Mesenteric fat pad (tissue), 1 donor: Measurements from ENCODE around the gene SORCS2. TPM values are rescaled to one million over a fixed set of nuclear protein-coding genes. Genes with fewer than 3 reads are reported as not detected.
"Not testable (repeated sequence)": the region's sequence is repeated elsewhere in the genome, so short reads cannot be mapped to it uniquely, and the experiment has no call there.

Experiments used
- DNase-seq: peaks from one replicate; pipeline ENCODE4 v3.0.0-alpha.2; 2020; ENCODE audit warnings: low spot score
- total RNA-seq: library from RNA; stranded (reverse); fragmentation: NEBNext Ultra II Directional; extraction: Animal tissue kit (Norgen Biotek cat#: 25700); gene quantifications from one replicate; pipeline ENCODE4 v1.2.1, GENCODE V29; 2021
- donor health status: DM: yes; HTN: yes; CAD: no.

Gene SORCS2
- total RNA-seq, 1 donor from 2014 or later = 1.9 TPM

DNA sequence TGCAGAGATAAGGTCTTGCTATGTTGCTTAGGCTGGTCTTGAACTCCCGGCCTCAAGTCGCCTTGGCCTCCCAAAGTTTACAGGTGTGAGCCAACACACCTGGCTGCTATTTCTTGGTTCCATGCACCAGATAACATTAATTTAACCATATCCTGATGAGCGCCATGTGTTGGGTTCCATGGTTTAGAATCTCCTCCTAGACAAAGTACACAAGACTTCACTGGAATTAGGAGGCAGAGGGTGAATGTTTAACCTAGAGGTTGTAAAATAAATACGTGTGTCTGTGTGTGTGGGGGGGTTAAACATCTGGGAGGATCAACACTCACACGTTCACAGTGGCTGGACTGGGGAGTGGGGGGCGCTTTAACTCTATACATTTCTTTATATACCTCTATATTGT is 32.4 kb upstream of the SORCS2 start:
- DNase-seq = peak; percentile 33

DNA sequence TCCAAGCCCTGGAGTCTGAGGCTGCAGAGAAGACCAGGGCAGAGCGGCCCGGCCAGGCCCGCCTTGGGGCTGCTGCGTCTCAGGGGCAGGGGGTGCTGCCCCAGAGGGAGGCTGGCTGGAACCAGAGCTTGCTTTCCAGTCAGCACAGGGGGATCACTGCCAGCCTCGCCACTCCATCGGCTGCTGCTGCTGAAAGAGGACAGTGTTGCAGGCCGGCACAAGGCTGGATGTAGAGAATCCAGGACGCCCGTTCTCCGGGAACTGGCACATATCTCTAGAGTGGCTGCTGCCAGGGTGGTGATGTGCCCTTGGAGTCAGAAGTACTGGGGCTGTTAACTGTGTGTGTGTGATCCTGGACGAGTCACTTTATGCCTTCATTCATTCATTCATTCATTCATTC is 31.9 kb upstream of the SORCS2 start:
- peak; percentile 82 for DNase-seq

- peak; percentile 75 for DNase-seq
Measured at GRCh38 chr4:7160951-7161440, 31.3 kb upstream of the SORCS2 start.

DNA sequence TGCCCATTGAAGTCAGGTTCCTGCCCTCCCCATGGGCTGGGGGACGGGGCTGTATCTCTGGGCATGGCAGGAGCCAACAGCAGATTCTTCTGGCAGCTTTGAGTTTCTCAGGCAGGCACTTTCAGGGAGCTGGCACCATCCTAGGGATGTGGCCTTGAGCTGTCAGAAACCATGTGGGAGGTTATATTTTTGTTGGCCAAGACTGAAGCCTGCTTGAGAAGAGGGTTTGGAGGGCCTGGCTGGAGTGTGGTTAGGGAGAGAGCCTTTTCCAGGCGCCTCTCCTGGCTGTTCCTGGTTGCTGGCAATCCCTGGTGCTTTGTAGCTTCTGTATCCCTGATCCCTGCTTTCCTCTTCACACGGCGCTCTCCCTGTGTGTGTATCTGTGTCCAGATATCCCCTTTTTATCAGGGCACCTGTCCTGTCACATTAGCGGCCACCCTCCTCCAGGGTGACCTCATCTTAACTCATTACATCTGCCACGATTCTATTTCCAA is 30.6 kb upstream of the SORCS2 start:
- DNase-seq = peak; percentile 81

DNA sequence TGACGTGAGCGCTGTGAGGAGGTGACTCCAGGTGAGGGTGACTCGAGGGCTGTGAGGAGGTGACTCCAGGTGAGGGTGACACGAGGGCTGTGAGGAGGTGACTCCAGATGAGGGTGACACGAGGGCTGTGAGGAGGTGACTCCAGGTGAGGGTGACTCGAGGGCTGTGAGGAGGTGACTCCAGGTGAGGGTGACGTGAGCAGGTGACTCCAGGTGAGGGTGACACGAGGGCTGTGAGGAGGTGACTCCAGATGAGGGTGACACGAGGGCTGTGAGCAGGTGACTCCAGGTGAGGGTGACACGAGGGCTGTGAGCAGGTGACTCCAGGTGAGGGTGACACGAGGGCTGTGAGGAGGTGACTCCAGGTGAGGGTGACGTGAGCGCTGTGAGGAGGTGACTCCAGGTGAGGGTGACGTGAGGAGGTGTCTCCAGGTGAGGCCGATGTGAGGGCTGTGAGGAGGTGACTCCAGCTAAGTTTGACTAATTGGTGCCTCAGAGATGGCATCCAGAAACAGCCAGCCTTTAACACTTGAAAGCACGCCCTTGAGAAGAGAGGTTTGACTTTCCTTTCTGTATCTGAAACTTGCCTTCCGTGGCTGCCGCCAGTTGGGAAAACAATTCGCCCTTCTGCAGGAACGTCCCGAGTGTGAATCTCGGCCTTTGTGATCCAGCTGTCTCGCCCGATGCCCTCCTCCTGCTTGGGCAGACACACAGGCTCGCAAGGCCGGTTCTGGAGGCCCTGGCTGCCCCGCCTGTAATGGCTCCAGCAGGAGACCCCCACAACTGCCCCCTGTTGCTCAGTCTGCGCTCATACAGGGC is 27.1 kb upstream of the SORCS2 start:
- not testable (repeated sequence) for DNase-seq

DNA sequence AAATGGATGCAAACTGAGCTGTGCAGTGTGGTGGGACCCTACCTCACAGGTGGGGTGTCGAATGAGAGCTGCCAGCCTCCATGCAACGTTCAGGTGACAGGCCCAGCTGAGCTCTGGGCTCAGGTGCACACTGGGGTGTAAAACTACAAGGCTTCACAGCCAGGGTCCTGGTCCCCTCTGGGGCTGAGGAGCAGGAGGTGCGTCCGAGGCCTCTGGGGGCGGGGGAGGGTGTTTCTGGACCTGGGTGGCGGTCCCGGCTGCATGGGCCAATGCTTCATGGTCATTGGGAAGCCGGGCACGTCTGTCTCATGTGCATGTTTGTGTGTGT is 26.5 kb upstream of the SORCS2 start:
- peak; percentile 87 for DNase-seq

DNA sequence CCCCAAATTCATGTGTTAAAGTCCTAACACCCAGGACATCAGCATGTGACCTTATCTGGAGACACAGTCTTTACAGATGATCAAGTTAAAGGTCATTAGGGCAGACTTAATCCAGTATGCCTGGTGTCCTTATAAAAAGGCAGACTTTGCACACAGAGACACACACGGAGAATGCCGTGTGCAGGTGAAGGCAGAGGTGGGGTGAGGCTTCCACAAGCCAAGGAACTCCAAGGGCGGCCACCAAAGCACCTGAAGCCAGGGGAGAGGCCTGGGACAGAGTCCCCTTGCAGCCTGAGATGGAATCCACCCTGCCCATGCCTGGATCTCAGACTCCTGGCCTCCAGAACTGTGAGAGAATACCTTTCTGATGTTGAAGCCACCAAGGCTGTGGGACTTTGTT is 26.1 kb upstream of the SORCS2 start:
- DNase-seq = peak; percentile 8

DNA sequence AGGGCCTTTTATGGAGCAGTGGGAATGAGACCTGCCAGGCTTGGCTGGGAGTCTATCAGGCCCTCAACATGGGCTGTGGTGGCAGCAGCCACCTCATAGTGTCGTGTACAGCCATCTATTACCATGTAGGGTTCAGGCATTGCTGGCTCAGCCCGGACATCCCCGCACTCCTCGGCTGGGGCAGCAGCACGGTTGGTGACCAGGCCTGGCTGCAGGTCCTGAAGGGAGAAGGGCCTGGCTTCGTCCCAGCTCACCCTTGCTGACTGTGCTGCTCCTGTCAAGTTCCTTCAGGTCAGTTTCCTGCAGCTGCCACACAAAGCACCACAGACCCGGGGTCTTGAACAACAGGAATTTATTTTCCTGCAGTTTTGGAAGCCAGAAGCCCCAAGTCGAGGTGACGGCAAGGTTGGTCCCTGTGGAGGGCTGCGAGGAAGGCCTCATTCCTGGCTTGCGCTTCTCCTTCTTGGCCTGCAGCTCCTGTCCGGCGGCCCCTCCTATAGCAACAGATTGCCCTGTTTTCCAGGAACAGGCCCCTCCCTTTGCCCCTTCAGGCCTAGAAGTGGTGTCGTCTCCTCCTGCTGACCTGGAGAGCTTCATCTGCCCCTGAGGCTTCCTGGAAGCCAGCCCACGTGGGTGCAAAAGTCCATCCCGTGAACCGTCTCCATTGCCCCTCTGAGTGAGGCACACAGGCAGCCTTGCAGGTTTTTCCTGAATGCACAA is 25.2 kb upstream of the SORCS2 start:
- peak; percentile 65 for DNase-seq

- DNase-seq = no peak
Measured at GRCh38 chr4:7167706-7168105, 24.6 kb upstream of the SORCS2 start.

DNA sequence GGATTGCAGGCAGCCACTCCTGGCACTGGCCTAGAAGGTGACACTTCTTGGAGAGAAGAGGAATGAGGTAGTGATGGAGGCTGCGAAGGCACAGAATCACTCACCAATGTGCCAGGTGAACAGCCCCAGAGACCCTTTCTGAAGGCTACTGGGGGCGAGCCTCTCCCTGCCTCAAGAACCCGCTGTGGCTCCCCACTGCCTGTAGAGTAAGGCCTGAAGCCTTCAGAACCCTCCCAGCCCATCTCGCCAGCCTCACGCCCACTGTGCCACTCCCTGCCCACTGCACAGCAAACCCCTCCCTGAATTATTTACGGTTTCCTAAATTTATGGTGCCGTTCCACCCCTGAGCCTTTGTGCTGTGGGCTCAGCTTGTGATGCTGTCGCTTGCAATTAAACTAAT is 24.2 kb upstream of the SORCS2 start:
- peak; percentile 47 for DNase-seq

GRCh38 chr4:7169134-7169533 is 23.2 kb upstream of the SORCS2 start:
- DNase-seq = peak; percentile 57

DNA sequence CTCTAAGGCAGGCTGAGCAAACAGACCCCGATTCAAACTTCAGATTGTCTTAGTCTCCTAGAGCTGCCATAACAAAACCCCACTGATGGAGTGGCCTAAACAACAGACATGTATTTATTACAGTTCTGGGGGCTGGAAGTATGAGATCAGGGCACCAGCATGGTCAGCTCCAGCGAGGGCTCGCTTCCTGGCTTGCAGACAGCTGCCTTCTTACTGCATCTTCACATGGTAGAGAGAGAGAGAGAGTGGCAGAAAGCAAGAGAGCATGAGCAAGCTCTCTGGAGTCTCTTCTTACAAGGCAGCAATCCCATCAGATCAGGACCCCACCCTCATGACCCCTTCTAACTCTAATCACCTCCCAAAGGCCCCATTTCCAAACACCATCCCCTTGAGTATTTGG is 22.3 kb upstream of the SORCS2 start:
- peak; percentile 3 for DNase-seq

DNA sequence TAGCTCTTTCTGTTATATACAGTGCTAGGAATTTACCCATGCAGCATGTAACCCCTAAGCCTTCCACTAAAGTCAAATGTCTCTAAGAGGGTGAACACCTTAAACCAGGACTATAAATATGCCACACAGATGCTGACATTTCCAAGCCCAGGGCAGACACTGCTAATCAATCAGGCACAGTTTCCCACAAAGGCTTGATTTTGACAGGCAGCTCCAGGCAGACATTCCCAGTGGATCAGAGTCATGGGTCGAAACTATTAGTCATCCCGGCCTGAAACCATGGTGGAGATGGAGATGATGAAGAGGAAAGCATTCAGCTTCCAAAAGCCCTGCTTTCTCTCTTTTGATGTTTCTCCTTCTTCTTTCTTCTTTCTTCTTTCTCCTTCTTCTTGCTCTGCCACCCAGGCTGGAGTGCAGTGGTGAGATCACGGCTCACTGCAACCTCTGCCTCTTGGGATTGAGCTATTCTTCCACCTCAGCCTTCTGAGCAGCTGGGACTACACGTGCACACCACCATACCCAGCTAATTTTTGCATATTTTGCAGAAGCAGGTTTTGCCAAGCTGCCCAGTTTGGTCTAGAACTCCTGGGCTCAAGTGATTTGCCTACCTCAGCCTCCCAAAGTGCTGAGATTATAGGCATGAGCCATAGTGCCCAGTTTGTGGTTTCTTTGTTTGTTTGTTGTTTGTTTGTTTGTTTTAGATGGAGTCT is 21.0 kb upstream of the SORCS2 start:
- DNase-seq = peak; percentile 9

DNA sequence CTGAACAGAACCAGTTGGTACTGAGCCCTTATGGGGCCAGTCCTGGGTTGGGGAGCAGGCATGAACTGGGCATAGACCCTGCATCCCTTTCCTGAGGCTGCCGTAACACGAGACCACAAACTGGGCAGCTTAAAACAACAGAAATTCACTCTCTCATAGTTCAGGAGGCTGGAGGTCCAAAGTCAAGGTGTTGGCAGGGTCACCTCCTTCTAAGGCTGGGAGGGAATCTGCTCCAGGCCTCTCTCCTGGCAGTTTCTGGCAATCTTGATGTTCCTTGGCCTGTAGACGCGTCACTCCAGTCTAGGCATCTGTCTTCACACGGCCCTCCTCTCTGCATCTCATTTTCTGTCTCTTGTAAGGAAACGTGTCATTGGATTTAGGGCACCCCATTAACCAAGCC is 19.8 kb upstream of the SORCS2 start:
- DNase-seq = peak; percentile 62

- no peak for DNase-seq
Measured at GRCh38 chr4:7172946-7173345, 19.4 kb upstream of the SORCS2 start.

GRCh38 chr4:7173841-7174449 is 18.4 kb upstream of the SORCS2 start:
- peak; percentile 26 for DNase-seq

GRCh38 chr4:7179158-7179557 is 13.2 kb upstream of the SORCS2 start:
- no peak for DNase-seq

- peak; percentile 16 for DNase-seq
Measured at GRCh38 chr4:7180938-7181337, 11.4 kb upstream of the SORCS2 start.

GRCh38 chr4:7182616-7183015 is 9.7 kb upstream of the SORCS2 start:
- no peak for DNase-seq

GRCh38 chr4:7183161-7183560 is 9.2 kb upstream of the SORCS2 start:
- peak; percentile 16 for DNase-seq

DNA sequence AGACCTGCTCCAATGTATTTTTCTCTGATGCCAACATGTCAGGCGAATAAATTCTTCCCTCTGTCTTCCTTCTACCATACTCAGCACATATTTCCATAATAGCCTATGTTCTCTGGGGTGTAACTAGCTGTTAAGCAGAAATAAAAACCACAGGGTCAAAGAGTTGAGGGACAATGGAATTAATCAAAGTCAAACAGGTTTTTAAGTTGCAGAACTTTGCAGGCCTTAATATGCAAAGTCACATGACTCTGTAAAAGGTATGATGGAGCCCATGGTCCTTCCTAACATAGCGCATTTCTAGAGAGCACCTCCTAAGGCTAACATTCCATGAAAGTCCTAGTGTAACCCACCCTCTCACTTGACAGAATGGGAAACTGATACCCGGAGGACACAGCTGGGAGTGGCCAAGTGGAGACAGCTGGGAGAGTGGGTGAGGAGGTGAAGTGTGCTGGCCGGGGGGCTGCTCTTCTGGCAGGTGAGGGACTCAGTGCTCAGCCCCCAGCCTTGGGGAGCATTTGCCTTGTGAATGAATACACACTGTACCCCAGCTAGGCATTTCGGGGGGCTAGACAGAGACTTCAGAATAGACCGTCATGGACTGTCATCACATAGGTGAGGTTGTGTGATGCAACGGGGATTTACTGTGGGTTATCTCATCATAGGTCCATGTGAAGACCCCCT is 8.4 kb upstream of the SORCS2 start:
- peak; percentile 57 for DNase-seq
